Endothelial cell of umbilical vein (primary cell): ENCODE measurements around the gene C8G. TPM values are rescaled to one million over a fixed set of nuclear protein-coding genes. Genes with fewer than 3 reads are reported as not detected.

Experiments used
- BruUV-seq: library from RNA; stranded (reverse); fragments of 400-500 nt; replicated peaks from 2 replicates; lab custom pipeline; 2021; lab: Mats Ljungman, UMichigan
- CTCF ChIA-PET: fragments of 300-600, 350-600 bp; sonication (Branson Sonifier 250); formaldehyde crosslinking; loops from one replicate; lab custom pipeline; 2021; ENCODE audit warnings: antibody characterized with exemption, inconsistent platforms; lab: Charles Lee
- POLR2A ChIA-PET: fragments of 300-600, 350-600 bp; sonication (Branson Sonifier 250); formaldehyde crosslinking; loops from one replicate; lab custom pipeline; 2021; ENCODE audit warnings: antibody characterized with exemption, inconsistent platforms; lab: Charles Lee
- DNase-seq: peaks from one replicate; pipeline ENCODE4 v3.0.0-alpha.2; 2011; ENCODE audit warnings: low read depth, low spot score
- FAIRE-seq: peaks from 2 replicates; lab custom pipeline; 2011; peaks lifted over from hg19 to GRCh38; lab: Jason Lieb, UNC
- H2AFZ ChIP-seq: 2 replicates; pipeline ENCODE4 v1.6.0; 2012; ENCODE audit warnings: low read depth, low read length, control low read depth, inconsistent platforms
- H3K27ac ChIP-seq: 2 replicates; pipeline ENCODE4 v1.5.1; 2011; ENCODE audit warnings: low read depth, mild to moderate bottlenecking, control low read depth, low read length, moderate library complexity; ENCODE audit not compliant: insufficient read depth
- H3K27me3 ChIP-seq, 2 experiments: 2 replicates each; pipeline versions ENCODE4 v1.6.0 to v1.6.1; 2011; ENCODE audit warnings: low read length in 2 of 2, mixed read lengths in 1 of 2; ENCODE audit not compliant: control insufficient read depth in 2 of 2, insufficient read depth in 2 of 2
- H3K36me3 ChIP-seq, 2 experiments: 2 replicates in 1 of 2; 3 replicates in 1 of 2; pipeline ENCODE4 v1.5.1; 2011; ENCODE audit warnings: low read length in 2 of 2, mild to moderate bottlenecking in 1 of 2, moderate library complexity in 1 of 2; ENCODE audit not compliant: control insufficient read depth in 2 of 2, insufficient read depth in 2 of 2; ENCODE audit errors: extremely low read depth in 1 of 2
- H3K4me1 ChIP-seq: 3 replicates; pipeline ENCODE4 v1.5.1; 2011; ENCODE audit warnings: mild to moderate bottlenecking, low read length; ENCODE audit not compliant: control insufficient read depth, insufficient read depth; ENCODE audit errors: extremely low read depth
- H3K4me2 ChIP-seq: 2 replicates; pipeline ENCODE4 v1.6.1; 2011; ENCODE audit warnings: low read length, control low read depth, mixed read lengths; ENCODE audit not compliant: insufficient read depth
- H3K4me3 ChIP-seq, 3 experiments: fragments of 200-600 bp in 1 of 3; sonication (generic), shearing (Covaris generic) in 1 of 3; replicated peaks in 1 of 3; 2 replicates each; pipeline ENCODE4 v1.5.1; 2011 to 2016; ENCODE audit warnings: control low read depth in 3 of 3, low read length in 3 of 3, mild to moderate bottlenecking in 2 of 3, inconsistent platforms in 1 of 3, low read depth in 1 of 3, moderate library complexity in 1 of 3; ENCODE audit not compliant: insufficient read depth in 1 of 3
- H3K79me2 ChIP-seq: 2 replicates; pipeline ENCODE4 v1.6.0; 2012; ENCODE audit warnings: low read length, inconsistent platforms; ENCODE audit not compliant: control insufficient read depth, insufficient read depth
- H3K9ac ChIP-seq: replicated peaks from 2 replicates; pipeline ENCODE3; 2011; ENCODE audit warnings: low read length, control low read depth; ENCODE audit not compliant: insufficient read depth; ENCODE audit errors: extremely low read depth
- H3K9me1 ChIP-seq: replicated peaks from 3 replicates; pipeline ENCODE4 v1.6.0; 2011; ENCODE audit warnings: mild to moderate bottlenecking, low read length; ENCODE audit not compliant: control insufficient read depth, insufficient read depth; ENCODE audit errors: extremely low read depth
- H3K9me3 ChIP-seq: replicated peaks from 2 replicates; pipeline ENCODE4 v1.5.1; 2012; ENCODE audit warnings: low read length, inconsistent platforms; ENCODE audit not compliant: control insufficient read depth, insufficient read depth
- H4K20me1 ChIP-seq: replicated peaks from 2 replicates; pipeline ENCODE3; 2011; ENCODE audit warnings: mild to moderate bottlenecking, low read length; ENCODE audit not compliant: control insufficient read depth, insufficient read depth; ENCODE audit errors: extremely low read depth
- CTCF ChIP-seq, 2 donors: IDR thresholded peaks; 1 replicate in 1 of 2; 2 replicates in 1 of 2; pipeline ENCODE4 v1.5.1; 2011; ENCODE audit warnings: low read length in 2 of 2, mild to moderate bottlenecking in 2 of 2, moderate library complexity in 2 of 2, control low read depth in 1 of 2, inconsistent platforms in 1 of 2, low read depth in 1 of 2; ENCODE audit not compliant: insufficient read depth in 1 of 2; ENCODE audit errors: extremely low read depth in 1 of 2
- EZH2 ChIP-seq: IDR thresholded peaks from 2 replicates; pipeline ENCODE4 v1.6.1; 2012; ENCODE audit warnings: borderline replicate concordance, low read depth, mild to moderate bottlenecking, moderate library complexity, low read length, inconsistent platforms; ENCODE audit not compliant: severe bottlenecking
- FOS ChIP-seq: IDR thresholded peaks from 2 replicates; pipeline ENCODE4 v1.6.1; 2011; ENCODE audit warnings: mild to moderate bottlenecking, low read length, moderate library complexity, borderline replicate concordance; ENCODE audit not compliant: insufficient read depth
- GATA2 ChIP-seq: IDR thresholded peaks from 2 replicates; pipeline ENCODE4 v1.7.0; 2011; ENCODE audit warnings: low read depth, mild to moderate bottlenecking, moderate library complexity, mixed read lengths, low read length; ENCODE audit not compliant: insufficient read length, insufficient read depth
- JUN ChIP-seq: IDR thresholded peaks from 2 replicates; pipeline ENCODE4 v1.6.1; 2011; ENCODE audit warnings: borderline replicate concordance, low read depth; ENCODE audit not compliant: insufficient read length, insufficient read depth
- MYC ChIP-seq: IDR thresholded peaks from one replicate; pipeline ENCODE4 v1.6.1; 2011; ENCODE audit warnings: mild to moderate bottlenecking, low read depth, low read length
- POLR2A ChIP-seq: IDR thresholded peaks from 2 replicates; pipeline ENCODE4 v1.6.1; 2012; ENCODE audit warnings: low read depth, mild to moderate bottlenecking, control low read depth, low read length
- POLR2AphosphoS5 ChIP-seq: IDR thresholded peaks from 2 replicates; pipeline ENCODE4 v1.6.1; 2012; ENCODE audit warnings: low read depth, mild to moderate bottlenecking, control low read depth, low read length, moderate library complexity; ENCODE audit not compliant: insufficient read depth
- dilution Hi-C: fragments of 300-500 bp; cut with MboI; formaldehyde crosslinking; loops from one replicate; pipeline ENCODE4 v1.15.0; 2019; ENCODE audit warnings: low sequenced_read_pairs; ENCODE audit not compliant: extremely low pct_ligation_motif_present
- intact Hi-C: fragments of 100-400 bp; cut with micrococcal nuclease; formaldehyde crosslinking; loops from one replicate; pipeline ENCODE4 v1.10.0; 2022
- polyA plus RNA-seq, 4 experiments: library from polyadenylated mRNA; depleted of rRNA in 3 of 4; stranded (reverse) in 3 of 4; unstranded in 1 of 4; fragments of >200 nt; gene quantifications; 2 replicates each; pipeline versions ENCODE4 v1.2.1 to v1.2.3, GENCODE V29; 2011 to 2012; ENCODE audit warnings: missing spikeins in 1 of 4
- total RNA-seq: library from RNA; stranded (reverse); gene quantifications from 2 replicates; pipeline ENCODE4 v1.2.3, GENCODE V29; 2021
- TF ChIP-seq, protein P1 (sequence below): IDR thresholded peaks from 2 replicates; pipeline ENCODE4 v1.6.1; 2011; ENCODE audit not compliant: insufficient read depth, insufficient read length

C8G gene
- total and polyA plus RNA-seq, 2 donors (not counting 3 experiments of a cell fraction or from before 2014, with no cell fraction given) = 0.47 to 1.9 TPM

GRCh38 chr9:136964171-136964689 is 19.2 kb downstream of the C8G start:
- intact Hi-C loops (no loop called here), dilution Hi-C loops (no loop called here)
- DNase-seq = no peak
- CTCF ChIA-PET = interaction anchor here (0.8 to 1.4 kb wide), 3 partner anchors 11 to 36 kb away, joined by 3 to 6 read pairs (median 4); no protein-coding TSS in a partner anchor
- TF ChIP-seq MYC (no peak), CTCF (IDR thresholded peaks at IDR 0.05; ENCODE audit: extremely low read depth in 1 of 2, insufficient read depth in 1 of 2, low read depth in 1 of 2, low read length in 2 of 2) (no peak), POLR2AphosphoS5 (no peak), JUN (no peak), EZH2 (no peak), GATA2 (no peak), FOS (no peak), POLR2A (no peak)
- TF ChIP-seq, protein P1, sequence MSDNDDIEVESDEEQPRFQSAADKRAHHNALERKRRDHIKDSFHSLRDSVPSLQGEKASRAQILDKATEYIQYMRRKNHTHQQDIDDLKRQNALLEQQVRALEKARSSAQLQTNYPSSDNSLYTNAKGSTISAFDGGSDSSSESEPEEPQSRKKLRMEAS = no peak
- no peaks in the 10 kb centered on the region for H3K9me3 ChIP-seq
- no peak overlapping the region for H3K9ac ChIP-seq
- no peaks in the 10 kb centered on the region for H3K79me2 ChIP-seq
- H2AFZ ChIP-seq = no peak overlapping the region
- BruUV-seq = no TSS peak
- H3K27ac ChIP-seq = no peak overlapping the region
- no peaks in the 10 kb centered on the region for H3K36me3 ChIP-seq
- no peaks in the 10 kb centered on the region for H3K4me1 ChIP-seq
- no peak for FAIRE-seq
- no peak overlapping the region for H3K4me3 ChIP-seq
- H4K20me1 ChIP-seq = no peaks in the 10 kb centered on the region
- H3K27me3 ChIP-seq = no peaks in the 10 kb centered on the region
- no peak overlapping the region for H3K4me2 ChIP-seq
- H3K9me1 ChIP-seq = no peaks in the 10 kb centered on the region
- POLR2A ChIA-PET = interaction anchor here (0.6 kb wide), 1 partner anchor 349 kb away, joined by 3 read pairs; no protein-coding TSS in a partner anchor
